GM20000 (cell line): Measurements from ENCODE around the gene ADORA3.

Source experiments
- DNase-seq: peaks from one replicate; pipeline ENCODE4 v3.0.0; 2012; ENCODE audit warnings: low spot score
- CTCF ChIP-seq: IDR thresholded peaks from 2 replicates; pipeline ENCODE4 v1.5.1; 2012; ENCODE audit warnings: mild to moderate bottlenecking, control low read depth; ENCODE audit errors: extremely low read depth, missing control alignments

ADORA3 gene

DNA sequence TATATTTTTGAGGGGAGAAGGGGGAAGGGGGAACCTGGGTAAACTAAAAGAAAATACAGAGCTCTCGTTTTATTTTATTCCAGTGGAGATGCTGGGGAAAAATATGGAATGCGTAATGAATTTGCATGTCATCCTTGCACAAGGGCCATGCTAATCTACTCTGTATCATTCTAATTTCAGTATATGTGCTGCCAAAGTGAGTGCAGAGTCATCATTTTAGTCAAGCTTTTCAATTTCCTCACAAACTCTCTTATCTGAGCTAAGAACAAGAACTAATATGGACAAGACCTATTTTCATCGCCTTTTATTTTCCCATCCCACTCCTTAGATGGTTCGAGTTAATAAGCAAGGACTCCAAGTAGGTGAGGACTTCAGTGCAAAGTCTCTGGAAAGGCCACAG is 13.2 kb downstream of the ADORA3 start:
- no peak for TF ChIP-seq CTCF
- DNase-seq, result no peak

- no peak for DNase-seq
Observed at GRCh38 chr1:111489604-111490003, 13.8 kb downstream of the ADORA3 start.

GRCh38 chr1:111488669-111489068 is 14.8 kb downstream of the ADORA3 start:
- no peak for DNase-seq
- no peak for TF ChIP-seq CTCF

More at GRCh38 chr1:111489604-111490003, 13.8 kb downstream of the ADORA3 start:
- TF ChIP-seq CTCF, result no peak

GRCh38 chr1:111487133-111487532 is 16.3 kb downstream of the ADORA3 start:
- DNase-seq, result no peak
- TF ChIP-seq CTCF, result no peak

DNA sequence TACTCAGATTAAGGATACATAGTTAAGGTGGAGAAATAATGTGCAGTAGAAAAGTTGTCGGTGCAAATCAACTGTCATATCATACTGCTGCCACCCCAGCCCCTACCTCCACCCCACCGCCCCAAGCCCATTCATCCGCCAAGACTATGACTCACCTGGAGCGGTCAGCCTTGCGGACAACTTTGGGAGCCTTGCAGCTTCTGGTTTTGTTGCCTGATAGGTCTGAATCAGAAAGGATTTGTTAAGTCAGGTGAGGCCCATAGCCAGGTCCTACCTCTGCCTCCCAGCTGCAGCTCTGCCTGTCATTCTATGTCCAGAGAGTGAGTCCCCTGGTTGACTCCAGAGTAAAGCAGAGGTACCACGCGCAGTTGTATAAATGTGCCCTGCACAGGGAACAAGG is 17.0 kb downstream of the ADORA3 start:
- TF ChIP-seq CTCF, result no peak
- DNase-seq, result no peak

GRCh38 chr1:111484391-111485026 is 18.9 kb downstream of the ADORA3 start:
- DNase-seq, result no peak
- no peak for TF ChIP-seq CTCF

- TF ChIP-seq CTCF, result no peak
- DNase-seq, result no peak
Observed at GRCh38 chr1:111483876-111484275, 19.6 kb downstream of the ADORA3 start.
